ENCODE data around the gene SFXN4.

DNA sequence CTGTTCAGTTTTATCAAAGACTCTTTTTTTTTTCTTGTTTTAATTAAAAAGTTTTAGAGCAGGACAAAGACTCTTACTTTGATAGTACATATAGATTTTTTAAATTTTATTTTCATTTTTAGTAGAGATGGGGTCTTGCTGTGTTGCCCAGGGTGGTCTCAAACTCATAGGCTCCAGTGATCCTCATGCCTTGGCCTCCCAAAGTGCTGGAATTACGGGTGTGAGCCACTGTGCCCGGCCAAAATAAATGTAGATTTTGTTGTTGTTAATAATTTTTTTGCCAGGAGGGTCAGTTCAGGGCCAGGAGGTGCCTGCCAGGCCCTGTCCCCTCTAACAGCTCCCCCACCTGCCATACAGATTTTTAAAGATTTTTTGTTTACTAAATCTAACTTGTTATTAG is 44.6 kb downstream of the SFXN4 start:
- TF ChIP-seq, protein P1, sequence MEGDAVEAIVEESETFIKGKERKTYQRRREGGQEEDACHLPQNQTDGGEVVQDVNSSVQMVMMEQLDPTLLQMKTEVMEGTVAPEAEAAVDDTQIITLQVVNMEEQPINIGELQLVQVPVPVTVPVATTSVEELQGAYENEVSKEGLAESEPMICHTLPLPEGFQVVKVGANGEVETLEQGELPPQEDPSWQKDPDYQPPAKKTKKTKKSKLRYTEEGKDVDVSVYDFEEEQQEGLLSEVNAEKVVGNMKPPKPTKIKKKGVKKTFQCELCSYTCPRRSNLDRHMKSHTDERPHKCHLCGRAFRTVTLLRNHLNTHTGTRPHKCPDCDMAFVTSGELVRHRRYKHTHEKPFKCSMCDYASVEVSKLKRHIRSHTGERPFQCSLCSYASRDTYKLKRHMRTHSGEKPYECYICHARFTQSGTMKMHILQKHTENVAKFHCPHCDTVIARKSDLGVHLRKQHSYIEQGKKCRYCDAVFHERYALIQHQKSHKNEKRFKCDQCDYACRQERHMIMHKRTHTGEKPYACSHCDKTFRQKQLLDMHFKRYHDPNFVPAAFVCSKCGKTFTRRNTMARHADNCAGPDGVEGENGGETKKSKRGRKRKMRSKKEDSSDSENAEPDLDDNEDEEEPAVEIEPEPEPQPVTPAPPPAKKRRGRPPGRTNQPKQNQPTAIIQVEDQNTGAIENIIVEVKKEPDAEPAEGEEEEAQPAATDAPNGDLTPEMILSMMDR (IDR thresholded peaks at IDR 0.05): no peak
- TF ChIP-seq POLR2A (IDR thresholded peaks at IDR 0.05) (no peak), EP300 (IDR thresholded peaks at IDR 0.05) (no peak), POLR2AphosphoS5 (IDR thresholded peaks at IDR 0.05) (no peak)
